NB4 (cell line): ENCODE measurements around the gene MBOAT1.

ENCODE experiments used
- DNase-seq: peaks from one replicate; pipeline ENCODE4 v3.0.0; 2010; ENCODE audit warnings: low read depth
- H3K4me3 ChIP-seq: one replicate; pipeline ENCODE4 v1.5.1; 2011; ENCODE audit warnings: mild to moderate bottlenecking, low read depth, low read length, moderate library complexity
- CTCF ChIP-seq: IDR thresholded peaks from one replicate; pipeline ENCODE4 v1.5.1; 2012; ENCODE audit warnings: low read depth, low read length
- MAX ChIP-seq: IDR thresholded peaks from 2 replicates; pipeline ENCODE4 v1.6.1; 2011; ENCODE audit warnings: low read depth, low read length
- MYC ChIP-seq: IDR thresholded peaks from 2 replicates; pipeline ENCODE4 v1.6.1; 2011; ENCODE audit warnings: low read depth, low read length
- POLR2A ChIP-seq: IDR thresholded peaks from 2 replicates; pipeline ENCODE4 v1.6.1; 2011; ENCODE audit warnings: mild to moderate bottlenecking; ENCODE audit not compliant: insufficient read length; ENCODE audit errors: extremely low read depth

Gene MBOAT1

GRCh38 chr6:20212392-20213111 is at the start of gene MBOAT1:
MBOAT1 (minus strand) TSS chr6:20212469; CDS start chr6:20212234, 235 bp downstream.
- peak within 1 kb of the TSS; percentile 71 for H3K4me3 ChIP-seq
- TF ChIP-seq POLR2A (peak; percentile 66), CTCF (no peak)
- peak; percentile 97 for DNase-seq

GRCh38 chr6:20261685-20262084 is 49.4 kb upstream of the MBOAT1 start:
- no peak overlapping the region for H3K4me3 ChIP-seq
- TF ChIP-seq MAX (no peak), POLR2A (no peak), MYC (no peak), CTCF (no peak)
- DNase-seq, result no peak

GRCh38 chr6:20260360-20260759 is 48.1 kb upstream of the MBOAT1 start:
- H3K4me3 ChIP-seq, result no peak overlapping the region
- TF ChIP-seq MAX (no peak), MYC (no peak), POLR2A (no peak), CTCF (no peak)
- no peak for DNase-seq

- H3K4me3 ChIP-seq, result no peak overlapping the region
- TF ChIP-seq MYC, result no peak
- no peak for TF ChIP-seq POLR2A
- TF ChIP-seq CTCF, result no peak
- TF ChIP-seq MAX, result no peak
- DNase-seq, result no peak
Measured at GRCh38 chr6:20259316-20260049, 47.2 kb upstream of the MBOAT1 start.

- no peak for TF ChIP-seq CTCF
- TF ChIP-seq MYC, result no peak
- TF ChIP-seq POLR2A, result no peak
- no peak for TF ChIP-seq MAX
- H3K4me3 ChIP-seq, result no peak overlapping the region
- DNase-seq, result no peak
Measured at GRCh38 chr6:20255428-20255827, 43.2 kb upstream of the MBOAT1 start.
